H1 (cell line): ENCODE measurements around the gene S1PR1. TPM values are rescaled to one million over a fixed set of nuclear protein-coding genes. Genes with fewer than 3 reads are reported as not detected.

Source experiments
- GTF2F1 ChIP-seq: IDR thresholded peaks from 2 replicates; pipeline ENCODE4 v1.6.1; 2012; ENCODE audit warnings: low read depth, low read length, improper control_type of control experiment, borderline replicate concordance
- JUND ChIP-seq: IDR thresholded peaks from 2 replicates; pipeline ENCODE4 v1.6.1; 2011; ENCODE audit warnings: mild to moderate bottlenecking, improper control_type of control experiment, low read length
- polyA plus RNA-seq, 7 experiments: library from polyadenylated mRNA; depleted of rRNA in 3 of 7; stranded (reverse) in 5 of 7; unstranded in 2 of 7; fragments of >200 nt in 5 of 7; fragments of 200-250 nt in 2 of 7; gene quantifications; 1 replicate in 5 of 7; 2 replicates in 1 of 7; 4 replicates in 1 of 7; pipeline versions ENCODE4 v1.2.1 to v1.2.3, GENCODE V29; 2011 to 2013; ENCODE audit warnings: missing spikeins in 2 of 7, mixed read lengths in 2 of 7
- total RNA-seq: library from RNA; stranded (reverse); fragmentation: NEBNext Ultra II Directional; extraction: Animal tissue kit (Norgen Biotek cat#: 25700); gene quantifications from 2 replicates; pipeline ENCODE4 v1.2.1, GENCODE V29; 2021
- TF ChIP-seq, protein P1 (sequence below), 3 experiments: IDR thresholded peaks; 1 replicate in 2 of 3; 2 replicates in 1 of 3; pipeline versions ENCODE4 v1.5.1 to v1.6.1; 2011; ENCODE audit warnings: low read length in 3 of 3, mild to moderate bottlenecking in 3 of 3, inconsistent platforms in 2 of 3, low read depth in 1 of 3, moderate library complexity in 1 of 3; ENCODE audit not compliant: insufficient read depth in 1 of 3; ENCODE audit errors: control extremely low read depth in 1 of 3

The S1PR1 gene
- total and polyA plus RNA-seq, 2 of the 8 experiments (the other 6 are each of a cell fraction or from before 2014, with no cell fraction given): 3.5 to 5.5 TPM

GRCh38 chr1:101190441-101190840, 46.4 kb upstream of the S1PR1 start (continued):
- TF ChIP-seq, protein P1, sequence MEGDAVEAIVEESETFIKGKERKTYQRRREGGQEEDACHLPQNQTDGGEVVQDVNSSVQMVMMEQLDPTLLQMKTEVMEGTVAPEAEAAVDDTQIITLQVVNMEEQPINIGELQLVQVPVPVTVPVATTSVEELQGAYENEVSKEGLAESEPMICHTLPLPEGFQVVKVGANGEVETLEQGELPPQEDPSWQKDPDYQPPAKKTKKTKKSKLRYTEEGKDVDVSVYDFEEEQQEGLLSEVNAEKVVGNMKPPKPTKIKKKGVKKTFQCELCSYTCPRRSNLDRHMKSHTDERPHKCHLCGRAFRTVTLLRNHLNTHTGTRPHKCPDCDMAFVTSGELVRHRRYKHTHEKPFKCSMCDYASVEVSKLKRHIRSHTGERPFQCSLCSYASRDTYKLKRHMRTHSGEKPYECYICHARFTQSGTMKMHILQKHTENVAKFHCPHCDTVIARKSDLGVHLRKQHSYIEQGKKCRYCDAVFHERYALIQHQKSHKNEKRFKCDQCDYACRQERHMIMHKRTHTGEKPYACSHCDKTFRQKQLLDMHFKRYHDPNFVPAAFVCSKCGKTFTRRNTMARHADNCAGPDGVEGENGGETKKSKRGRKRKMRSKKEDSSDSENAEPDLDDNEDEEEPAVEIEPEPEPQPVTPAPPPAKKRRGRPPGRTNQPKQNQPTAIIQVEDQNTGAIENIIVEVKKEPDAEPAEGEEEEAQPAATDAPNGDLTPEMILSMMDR (IDR thresholded peaks at IDR 0.05; ENCODE audit: control extremely low read depth in 1 of 3, insufficient read depth in 1 of 3, low read depth in 1 of 3, low read length in 3 of 3): no peak
- no peak for TF ChIP-seq GTF2F1
- no peak for TF ChIP-seq JUND
